OCI-LY1 (cell line): ENCODE results near the gene BACE2.

ENCODE experiments used
- H2AFZ ChIP-seq: fragments of 200-600 bp; sonication (generic), shearing (Covaris generic); 2 replicates; pipeline ENCODE4 v1.6.0; 2014; ENCODE audit warnings: antibody characterized with exemption, mild to moderate bottlenecking, low read length
- H3F3A ChIP-seq: fragments of 200-600 bp; sonication (generic), shearing (Covaris generic); 2 replicates; pipeline ENCODE4 v1.6.0; 2014; ENCODE audit warnings: mild to moderate bottlenecking, antibody characterized with exemption, low read length, moderate library complexity; ENCODE audit not compliant: insufficient read depth
- H3K27ac ChIP-seq: fragments of 200-600 bp; sonication (generic); 2 replicates; pipeline ENCODE4 v1.5.1; 2014; ENCODE audit warnings: low read length, mixed run types, mild to moderate bottlenecking, low read depth; ENCODE audit not compliant: poor library complexity, severe bottlenecking
- H3K27me3 ChIP-seq: fragments of 200-600 bp; sonication (generic); 2 replicates; pipeline ENCODE4 v1.6.0; 2014; ENCODE audit warnings: antibody characterized with exemption, mild to moderate bottlenecking, low read length, moderate library complexity; ENCODE audit not compliant: insufficient read depth
- H3K36me3 ChIP-seq: fragments of 200-600 bp; sonication (generic); 2 replicates; pipeline ENCODE4 v1.6.1; 2014; ENCODE audit warnings: mild to moderate bottlenecking, antibody characterized with exemption, low read length, moderate library complexity, mixed read lengths; ENCODE audit not compliant: insufficient read depth
- H3K4me1 ChIP-seq: fragments of 200-600 bp; sonication (generic); 2 replicates; pipeline ENCODE4 v1.5.1; 2014; ENCODE audit warnings: mild to moderate bottlenecking, low read length, moderate library complexity; ENCODE audit not compliant: insufficient read depth, severe bottlenecking
- H3K4me2 ChIP-seq: fragments of 200-600 bp; sonication (generic), shearing (Covaris generic); 2 replicates; pipeline ENCODE4 v1.6.1; 2014; ENCODE audit warnings: low read length
- H3K4me3 ChIP-seq: fragments of 200-600 bp; sonication (generic); 2 replicates; pipeline ENCODE4 v1.5.1; 2014; ENCODE audit warnings: low read length, low read depth, mild to moderate bottlenecking, mixed read lengths; ENCODE audit not compliant: poor library complexity, severe bottlenecking
- H3K79me2 ChIP-seq: fragments of 200-600 bp; shearing (Covaris generic); 2 replicates; pipeline ENCODE4 v1.6.1; 2016; ENCODE audit warnings: mixed run types, low read length, mixed read lengths; ENCODE audit not compliant: insufficient read depth
- H3K9ac ChIP-seq: fragments of 200-600 bp; sonication (generic), shearing (Covaris generic); 2 replicates; pipeline ENCODE4 v1.6.1; 2014; ENCODE audit warnings: mild to moderate bottlenecking, low read length, mixed read lengths
- H3K9me2 ChIP-seq: fragments of 200-600 bp; sonication (generic), shearing (Covaris generic); 2 replicates; pipeline ENCODE4 v1.6.1; 2014; ENCODE audit warnings: low read depth, mild to moderate bottlenecking, low read length, mixed read lengths
- H3K9me3 ChIP-seq: fragments of 200-600 bp; shearing (Covaris generic); 2 replicates; pipeline ENCODE4 v1.6.1; 2014; ENCODE audit warnings: low read length, mixed read lengths
- H4K20me1 ChIP-seq: fragments of 200-600 bp; sonication (generic), shearing (Covaris generic); 2 replicates; pipeline ENCODE4 v1.6.0; 2016; ENCODE audit warnings: mild to moderate bottlenecking, low read length; ENCODE audit not compliant: insufficient read depth
- EZH2 ChIP-seq: fragments of 200-600 bp; sonication (generic), shearing (Covaris generic); IDR thresholded peaks from 2 replicates; pipeline ENCODE4 v1.8.0; 2017; ENCODE audit warnings: borderline replicate concordance, mixed run types, mild to moderate bottlenecking, antibody characterized with exemption, low read length, moderate library complexity, mixed read lengths
- TF ChIP-seq, protein P1 (sequence below): fragments of 200-600 bp; sonication (generic), shearing (Covaris generic); IDR thresholded peaks from 2 replicates; pipeline ENCODE4 v1.5.1; 2017; ENCODE audit warnings: mild to moderate bottlenecking, antibody characterized with exemption, low read length, moderate library complexity, mixed read lengths

The BACE2 gene

DNA sequence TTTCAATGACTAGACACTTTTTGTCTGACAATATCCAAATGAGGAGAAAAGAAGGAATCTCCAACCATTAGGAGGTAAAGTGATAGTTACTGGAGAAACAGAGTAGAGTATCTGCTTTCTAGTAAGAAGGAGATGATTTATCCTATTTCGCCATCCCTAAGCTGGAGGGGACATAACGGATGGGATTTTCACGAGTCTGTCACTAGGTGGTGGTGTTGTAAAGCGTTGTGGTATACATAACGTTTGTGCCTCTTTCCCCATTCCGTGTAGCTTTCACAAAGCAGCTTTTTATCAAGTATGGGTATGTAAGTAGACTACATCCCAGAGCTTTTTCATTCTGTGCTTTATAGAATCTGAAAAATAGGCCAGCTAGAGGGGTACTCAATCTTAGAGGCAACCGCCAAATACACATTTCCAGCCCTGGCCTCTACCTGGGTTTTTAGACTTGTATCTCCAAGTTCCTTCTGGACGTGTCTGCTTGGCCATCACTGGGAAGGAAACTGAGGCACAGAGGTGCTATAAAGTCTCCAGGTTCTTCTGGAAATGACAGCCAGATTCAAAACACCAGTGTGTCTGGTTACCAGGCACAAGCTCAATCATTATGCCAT lies 115.4 kb downstream of the BACE2 start:
- peaks cover 13% of the 10 kb centered on the region for H3K4me1 ChIP-seq
- H3K9ac ChIP-seq = no peak overlapping the region
- H3K9me3 ChIP-seq = no peaks in the 10 kb centered on the region
- no peaks in the 10 kb centered on the region for H4K20me1 ChIP-seq
- H3K79me2 ChIP-seq = no peaks in the 10 kb centered on the region
- no peaks in the 10 kb centered on the region for H3F3A ChIP-seq
- no peak overlapping the region for H3K4me3 ChIP-seq
- H3K27me3 ChIP-seq = no peaks in the 10 kb centered on the region
- no peak overlapping the region for H3K4me2 ChIP-seq
- no peaks in the 10 kb centered on the region for H3K36me3 ChIP-seq
- no peak overlapping the region for H3K27ac ChIP-seq
- H3K9me2 ChIP-seq = no peaks in the 10 kb centered on the region
- no peak overlapping the region for H2AFZ ChIP-seq
- TF ChIP-seq, protein P1, sequence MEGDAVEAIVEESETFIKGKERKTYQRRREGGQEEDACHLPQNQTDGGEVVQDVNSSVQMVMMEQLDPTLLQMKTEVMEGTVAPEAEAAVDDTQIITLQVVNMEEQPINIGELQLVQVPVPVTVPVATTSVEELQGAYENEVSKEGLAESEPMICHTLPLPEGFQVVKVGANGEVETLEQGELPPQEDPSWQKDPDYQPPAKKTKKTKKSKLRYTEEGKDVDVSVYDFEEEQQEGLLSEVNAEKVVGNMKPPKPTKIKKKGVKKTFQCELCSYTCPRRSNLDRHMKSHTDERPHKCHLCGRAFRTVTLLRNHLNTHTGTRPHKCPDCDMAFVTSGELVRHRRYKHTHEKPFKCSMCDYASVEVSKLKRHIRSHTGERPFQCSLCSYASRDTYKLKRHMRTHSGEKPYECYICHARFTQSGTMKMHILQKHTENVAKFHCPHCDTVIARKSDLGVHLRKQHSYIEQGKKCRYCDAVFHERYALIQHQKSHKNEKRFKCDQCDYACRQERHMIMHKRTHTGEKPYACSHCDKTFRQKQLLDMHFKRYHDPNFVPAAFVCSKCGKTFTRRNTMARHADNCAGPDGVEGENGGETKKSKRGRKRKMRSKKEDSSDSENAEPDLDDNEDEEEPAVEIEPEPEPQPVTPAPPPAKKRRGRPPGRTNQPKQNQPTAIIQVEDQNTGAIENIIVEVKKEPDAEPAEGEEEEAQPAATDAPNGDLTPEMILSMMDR = peak; percentile 83
- no peak for TF ChIP-seq EZH2

DNA sequence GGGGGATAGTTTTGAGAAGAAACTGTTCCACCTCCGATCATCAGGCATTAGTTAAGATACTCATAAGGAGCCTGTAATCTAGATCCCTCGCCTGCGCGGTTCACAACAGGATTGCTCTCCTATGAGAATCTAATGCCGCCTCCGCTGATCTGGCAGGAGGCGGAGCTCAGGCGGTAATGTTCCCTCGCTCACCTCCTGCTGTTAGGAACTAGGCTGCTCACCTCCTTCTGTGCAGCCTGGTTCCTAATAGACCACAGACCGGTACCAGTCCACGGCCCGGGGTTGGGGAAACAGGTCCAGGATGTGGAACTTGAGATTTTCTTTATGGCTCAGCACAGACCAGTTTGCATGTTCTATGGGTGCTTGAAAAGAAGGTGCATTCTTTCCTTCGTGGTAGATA lies 121.5 kb downstream of the BACE2 start:
- H3K4me2 ChIP-seq = no peak overlapping the region
- TF ChIP-seq, protein P1 = no peak
- no peak for TF ChIP-seq EZH2
- H3K79me2 ChIP-seq = no peaks in the 10 kb centered on the region
- no peak overlapping the region for H2AFZ ChIP-seq
- H4K20me1 ChIP-seq = no peaks in the 10 kb centered on the region
- no peaks in the 10 kb centered on the region for H3K27me3 ChIP-seq
- H3K9me2 ChIP-seq = no peaks in the 10 kb centered on the region
- no peaks in the 10 kb centered on the region for H3K9me3 ChIP-seq
- no peak overlapping the region for H3K4me3 ChIP-seq
- no peak overlapping the region for H3K9ac ChIP-seq
- no peaks in the 10 kb centered on the region for H3F3A ChIP-seq
- H3K4me1 ChIP-seq = peaks cover 3% of the 10 kb centered on the region
- H3K27ac ChIP-seq = no peak overlapping the region
- H3K36me3 ChIP-seq = no peaks in the 10 kb centered on the region; the same call in 1 of the 2 replicates

DNA sequence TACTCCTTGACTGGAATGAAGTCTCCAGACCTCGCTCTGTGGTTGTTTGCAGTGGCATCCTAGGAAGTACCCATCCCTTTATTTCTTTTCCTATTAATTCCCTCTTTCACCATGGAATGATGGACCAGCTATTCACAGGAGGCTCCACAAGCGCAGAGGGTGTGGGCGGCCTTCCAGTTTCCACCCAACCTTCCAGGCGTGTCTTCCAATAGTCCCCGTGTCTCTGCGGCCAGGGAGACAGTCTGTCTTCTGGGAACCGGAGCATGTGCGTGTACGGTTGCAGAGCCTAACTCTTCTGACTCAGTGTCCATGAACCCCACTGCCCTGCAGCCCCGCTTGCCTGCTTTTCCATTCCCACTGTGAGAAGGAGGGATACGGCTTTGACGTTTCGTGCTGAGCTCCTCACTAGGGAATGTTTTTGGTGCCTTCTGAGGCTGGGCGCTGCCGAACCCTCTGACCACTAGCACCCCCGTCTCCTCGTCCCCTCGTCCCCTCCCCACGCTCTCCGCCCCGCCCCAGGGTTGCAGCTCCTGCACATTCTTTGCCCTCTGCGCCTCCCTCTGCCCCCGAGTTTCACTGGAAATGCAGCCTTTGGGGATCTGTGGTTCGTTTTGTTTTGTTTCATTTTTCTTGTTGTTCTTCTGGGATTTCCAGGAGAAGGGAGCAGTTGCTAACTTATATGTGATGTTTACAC lies 122.3 kb downstream of the BACE2 start:
- H3K9ac ChIP-seq = no peak overlapping the region
- no peak overlapping the region for H2AFZ ChIP-seq
- no peaks in the 10 kb centered on the region; the same call in 1 of the 2 replicates for H3K36me3 ChIP-seq
- no peaks in the 10 kb centered on the region for H3F3A ChIP-seq
- no peak overlapping the region for H3K4me3 ChIP-seq
- no peaks in the 10 kb centered on the region for H4K20me1 ChIP-seq
- no peaks in the 10 kb centered on the region for H3K4me1 ChIP-seq
- TF ChIP-seq, protein P1 = no peak
- no peak for TF ChIP-seq EZH2
- H3K27ac ChIP-seq = no peak overlapping the region
- H3K79me2 ChIP-seq = no peaks in the 10 kb centered on the region
- no peak overlapping the region for H3K4me2 ChIP-seq
- no peaks in the 10 kb centered on the region for H3K27me3 ChIP-seq
- no peaks in the 10 kb centered on the region for H3K9me3 ChIP-seq
- no peaks in the 10 kb centered on the region for H3K9me2 ChIP-seq
